NOMO-1 treated with dmso at 0.1 percent for 144 hours (cell line): ENCODE measurements around the gene TTC1.
"Not testable (repeated sequence)": the region's sequence is repeated elsewhere in the genome, so short reads cannot be mapped to it uniquely, and the experiment has no call there.

Experiments used
- DNase-seq: peaks from one replicate; lab custom pipeline; 2025; ENCODE audit not compliant: unreplicated experiment; lab: John Stamatoyannopoulos, UW

Gene TTC1

GRCh38 chr5:160008877-160009590 is at the start of gene TTC1:
Gene TTC1, plus strand, starts transcription at chr5:160009139. Its CDS starts 1,390 bp downstream, at chr5:160010529.
- peak; percentile 94 for DNase-seq

- no peak for DNase-seq
Observed at GRCh38 chr5:159961176-159962160, 47.5 kb upstream of the TTC1 start.

- DNase-seq, result no peak
Observed at GRCh38 chr5:159962214-159962613, 46.7 kb upstream of the TTC1 start.

GRCh38 chr5:159963935-159964334 is 45.0 kb upstream of the TTC1 start:
- DNase-seq, result no peak

GRCh38 chr5:159965031-159965837 is 43.7 kb upstream of the TTC1 start:
- DNase-seq, result no peak

- DNase-seq, result not testable (repeated sequence)
Observed at GRCh38 chr5:159965838-159966128, 43.2 kb upstream of the TTC1 start.

- DNase-seq, result no peak
Observed at GRCh38 chr5:159969966-159970365, 39.0 kb upstream of the TTC1 start.

GRCh38 chr5:159971038-159971437 is 37.9 kb upstream of the TTC1 start:
- DNase-seq, result no peak

GRCh38 chr5:159971514-159971913 is 37.4 kb upstream of the TTC1 start:
- no peak for DNase-seq

GRCh38 chr5:159971931-159972461 is 36.9 kb upstream of the TTC1 start:
- no peak for DNase-seq

GRCh38 chr5:159972538-159973362 is 36.2 kb upstream of the TTC1 start:
- DNase-seq, result no peak

- DNase-seq, result no peak
Observed at GRCh38 chr5:159975462-159976019, 33.4 kb upstream of the TTC1 start.

- DNase-seq, result no peak
Observed at GRCh38 chr5:159976921-159977320, 32.0 kb upstream of the TTC1 start.

- no peak for DNase-seq
Observed at GRCh38 chr5:159978358-159978757, 30.6 kb upstream of the TTC1 start.

- no peak for DNase-seq
Observed at GRCh38 chr5:159982421-159983173, 26.3 kb upstream of the TTC1 start.

GRCh38 chr5:159987031-159987674 is 21.8 kb upstream of the TTC1 start:
- DNase-seq, result peak; percentile 77

- DNase-seq, result no peak
Observed at GRCh38 chr5:159990506-159990905, 18.4 kb upstream of the TTC1 start.

GRCh38 chr5:159992566-159992965 is 16.4 kb upstream of the TTC1 start:
- DNase-seq, result no peak

GRCh38 chr5:159993194-159993593 is 15.7 kb upstream of the TTC1 start:
- no peak for DNase-seq
